Fibroblast of skin of left biceps (primary cell): Measurements from ENCODE around the gene SEC31B.
A peak's percentile ranks its signal among the peaks of the same experiment; 100 is the strongest.

Experiments used
- DNase-seq, 2 experiments: peaks; one replicate each; pipeline ENCODE4 v3.0.0-alpha.2; 2013; ENCODE audit warnings: low read depth in 2 of 2

The SEC31B gene, protein sequence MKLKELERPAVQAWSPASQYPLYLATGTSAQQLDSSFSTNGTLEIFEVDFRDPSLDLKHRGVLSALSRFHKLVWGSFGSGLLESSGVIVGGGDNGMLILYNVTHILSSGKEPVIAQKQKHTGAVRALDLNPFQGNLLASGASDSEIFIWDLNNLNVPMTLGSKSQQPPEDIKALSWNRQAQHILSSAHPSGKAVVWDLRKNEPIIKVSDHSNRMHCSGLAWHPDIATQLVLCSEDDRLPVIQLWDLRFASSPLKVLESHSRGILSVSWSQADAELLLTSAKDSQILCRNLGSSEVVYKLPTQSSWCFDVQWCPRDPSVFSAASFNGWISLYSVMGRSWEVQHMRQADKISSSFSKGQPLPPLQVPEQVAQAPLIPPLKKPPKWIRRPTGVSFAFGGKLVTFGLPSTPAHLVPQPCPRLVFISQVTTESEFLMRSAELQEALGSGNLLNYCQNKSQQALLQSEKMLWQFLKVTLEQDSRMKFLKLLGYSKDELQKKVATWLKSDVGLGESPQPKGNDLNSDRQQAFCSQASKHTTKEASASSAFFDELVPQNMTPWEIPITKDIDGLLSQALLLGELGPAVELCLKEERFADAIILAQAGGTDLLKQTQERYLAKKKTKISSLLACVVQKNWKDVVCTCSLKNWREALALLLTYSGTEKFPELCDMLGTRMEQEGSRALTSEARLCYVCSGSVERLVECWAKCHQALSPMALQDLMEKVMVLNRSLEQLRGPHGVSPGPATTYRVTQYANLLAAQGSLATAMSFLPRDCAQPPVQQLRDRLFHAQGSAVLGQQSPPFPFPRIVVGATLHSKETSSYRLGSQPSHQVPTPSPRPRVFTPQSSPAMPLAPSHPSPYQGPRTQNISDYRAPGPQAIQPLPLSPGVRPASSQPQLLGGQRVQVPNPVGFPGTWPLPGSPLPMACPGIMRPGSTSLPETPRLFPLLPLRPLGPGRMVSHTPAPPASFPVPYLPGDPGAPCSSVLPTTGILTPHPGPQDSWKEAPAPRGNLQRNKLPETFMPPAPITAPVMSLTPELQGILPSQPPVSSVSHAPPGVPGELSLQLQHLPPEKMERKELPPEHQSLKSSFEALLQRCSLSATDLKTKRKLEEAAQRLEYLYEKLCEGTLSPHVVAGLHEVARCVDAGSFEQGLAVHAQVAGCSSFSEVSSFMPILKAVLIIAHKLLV

DNA sequence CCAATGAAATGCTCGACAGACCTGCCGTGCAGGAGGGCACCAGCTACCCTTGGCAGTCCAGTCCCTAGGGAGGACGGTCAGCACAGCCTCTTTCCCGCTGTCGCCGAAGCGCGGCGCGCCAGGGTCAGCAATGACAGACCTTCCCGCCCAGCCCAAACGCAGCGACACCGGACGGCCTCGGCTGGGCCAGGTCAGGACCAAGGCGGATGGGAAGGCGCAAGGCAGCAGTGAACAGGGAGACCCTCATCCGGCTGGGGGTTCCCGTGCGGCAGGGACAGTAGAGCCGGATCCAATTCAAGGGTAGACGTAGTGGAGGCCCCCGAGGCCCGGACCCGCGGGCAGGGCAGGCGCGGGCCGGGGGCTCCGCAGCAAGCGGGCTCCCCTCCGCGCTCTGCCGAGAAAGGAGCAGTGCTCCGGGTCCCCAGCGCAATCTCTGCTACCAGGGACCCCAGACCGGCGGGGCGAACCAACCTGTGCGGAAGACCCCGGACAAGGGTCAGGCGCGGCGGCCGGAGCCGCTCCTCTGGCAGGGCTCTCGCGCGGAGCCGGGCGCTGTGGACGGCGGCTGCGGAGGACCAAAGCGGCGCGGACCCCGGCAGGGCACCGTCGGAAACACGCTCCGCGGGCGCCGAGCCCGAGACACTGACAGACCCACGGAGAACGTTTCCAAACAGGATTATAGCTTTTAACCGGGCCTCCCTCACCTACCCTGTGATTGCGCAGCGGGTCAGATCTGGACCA is at the start of gene SEC31B:
Gene SEC31B (minus strand): TSS at position 551 of the 741 bp plus-strand sequence. CDS start 2,909 bp downstream, outside the sequence.
- DNase-seq, result no peak

DNA sequence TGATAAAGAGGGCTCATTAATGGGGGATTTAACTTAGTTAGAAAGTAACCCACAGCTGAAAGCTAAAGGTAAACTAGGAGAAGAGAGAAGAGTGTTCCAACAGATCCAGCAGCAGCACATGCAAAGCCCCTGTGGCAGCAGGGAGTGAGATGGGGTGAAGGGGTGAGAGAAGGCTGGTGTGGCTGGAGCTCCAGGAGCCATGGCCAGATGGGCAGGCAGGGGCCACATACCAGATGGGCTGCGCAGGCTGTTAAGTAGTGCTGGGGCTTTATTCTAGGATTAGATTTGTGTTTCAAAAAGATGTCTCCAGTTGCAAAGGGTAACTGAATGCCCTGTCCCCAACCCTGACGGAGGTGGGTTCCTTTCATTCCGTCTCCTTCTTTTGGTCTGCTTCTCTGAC is 49.3 kb upstream of the SEC31B start:
- DNase-seq, result no peak

DNA sequence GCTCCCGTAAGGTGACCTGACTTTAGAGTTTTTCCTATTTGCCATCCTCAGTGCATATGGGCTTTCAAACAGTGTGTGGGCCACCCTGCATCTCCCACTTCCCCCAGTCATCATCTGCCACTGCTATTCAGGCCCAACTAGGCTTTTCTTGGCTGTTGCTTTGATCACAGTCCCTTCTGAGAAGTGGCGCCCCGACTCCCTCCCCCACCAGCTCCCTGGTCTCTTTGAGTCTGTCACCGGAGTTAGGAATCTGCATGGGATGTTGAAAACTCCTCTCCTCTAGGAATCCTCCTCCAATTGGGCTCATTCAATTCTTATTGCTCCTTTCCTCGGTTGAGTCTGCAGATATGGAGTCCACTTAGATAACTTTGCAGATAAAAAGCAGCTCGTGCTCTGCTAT is 48.2 kb upstream of the SEC31B start:
- no peak for DNase-seq

DNA sequence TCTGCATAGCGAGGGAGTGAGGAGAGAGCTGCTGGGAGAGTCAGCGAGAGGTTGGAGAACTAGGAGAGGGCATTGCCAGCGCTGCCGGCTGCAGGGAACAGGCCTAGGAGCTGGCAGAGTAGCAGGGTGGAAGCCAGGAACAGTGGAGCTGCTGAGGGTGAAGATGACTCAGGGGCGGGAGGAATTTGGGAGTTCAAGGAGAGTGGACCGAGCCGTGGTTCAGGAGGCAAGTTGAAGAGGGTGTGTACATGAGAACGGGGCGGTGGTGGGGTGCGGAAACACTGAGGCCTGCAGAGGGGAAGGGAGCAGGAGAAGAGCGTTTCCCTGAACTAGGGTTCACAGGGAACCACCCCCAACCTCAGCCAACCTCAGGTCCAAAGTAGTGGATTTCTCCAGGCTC is 47.6 kb upstream of the SEC31B start:
- DNase-seq, result no peak

DNA sequence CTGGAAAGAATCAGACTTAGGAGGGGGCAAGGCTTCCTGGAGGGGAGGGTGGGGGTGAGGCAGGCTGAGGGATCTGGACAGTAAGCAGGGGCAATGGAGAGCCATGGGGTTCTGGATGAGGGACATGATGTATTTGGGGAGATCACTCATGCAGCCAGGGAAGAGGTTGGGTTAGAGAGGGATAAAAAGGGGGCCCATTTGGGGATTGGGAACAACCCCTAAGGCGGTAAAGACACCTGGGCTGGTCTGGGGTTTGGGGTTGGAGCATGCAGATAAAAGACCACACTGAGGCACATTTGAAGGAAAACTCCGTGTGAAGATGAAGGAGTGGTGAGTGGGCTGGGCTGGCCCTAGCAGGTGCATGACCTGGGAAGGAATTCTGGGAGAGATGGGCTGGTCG is 46.9 kb upstream of the SEC31B start:
- no peak for DNase-seq

DNA sequence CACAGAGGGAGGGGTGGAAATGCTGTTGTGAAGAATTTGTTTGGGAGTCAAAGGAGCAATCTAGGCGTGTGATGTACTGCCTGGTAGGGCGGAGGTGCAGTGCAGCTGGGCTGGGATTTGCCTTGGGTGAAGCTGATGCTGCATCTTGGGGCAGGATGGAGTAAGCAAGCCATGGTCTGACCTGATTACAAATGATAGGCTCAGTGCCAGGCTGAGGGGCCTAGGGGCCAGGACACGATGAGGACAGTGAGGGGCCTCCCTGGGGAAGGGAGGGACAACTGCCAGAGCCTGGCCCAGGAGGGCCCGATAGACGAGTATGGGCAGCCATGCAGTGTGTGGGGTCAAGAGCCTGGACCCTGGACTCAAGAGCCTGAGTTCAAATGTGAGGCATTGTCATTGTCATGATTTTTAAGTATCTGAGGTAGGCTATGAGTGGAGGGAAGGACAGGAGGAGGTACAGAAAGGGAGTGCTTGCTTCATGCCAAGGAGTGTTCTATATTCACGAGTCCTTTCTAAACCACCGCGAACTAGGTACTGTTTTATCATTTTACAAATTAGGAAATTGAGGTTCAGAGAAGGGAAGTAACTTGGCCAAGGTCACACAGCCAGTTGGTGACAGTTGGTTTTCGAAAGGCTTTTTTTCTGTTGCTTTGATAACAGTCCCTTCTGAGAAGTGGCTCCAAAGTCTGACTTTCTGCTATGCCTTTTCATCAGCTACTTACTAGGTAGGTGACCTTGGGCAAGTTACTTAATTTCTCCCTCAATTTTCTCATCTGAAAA is 45.7 kb upstream of the SEC31B start:
- no peak for DNase-seq

DNA sequence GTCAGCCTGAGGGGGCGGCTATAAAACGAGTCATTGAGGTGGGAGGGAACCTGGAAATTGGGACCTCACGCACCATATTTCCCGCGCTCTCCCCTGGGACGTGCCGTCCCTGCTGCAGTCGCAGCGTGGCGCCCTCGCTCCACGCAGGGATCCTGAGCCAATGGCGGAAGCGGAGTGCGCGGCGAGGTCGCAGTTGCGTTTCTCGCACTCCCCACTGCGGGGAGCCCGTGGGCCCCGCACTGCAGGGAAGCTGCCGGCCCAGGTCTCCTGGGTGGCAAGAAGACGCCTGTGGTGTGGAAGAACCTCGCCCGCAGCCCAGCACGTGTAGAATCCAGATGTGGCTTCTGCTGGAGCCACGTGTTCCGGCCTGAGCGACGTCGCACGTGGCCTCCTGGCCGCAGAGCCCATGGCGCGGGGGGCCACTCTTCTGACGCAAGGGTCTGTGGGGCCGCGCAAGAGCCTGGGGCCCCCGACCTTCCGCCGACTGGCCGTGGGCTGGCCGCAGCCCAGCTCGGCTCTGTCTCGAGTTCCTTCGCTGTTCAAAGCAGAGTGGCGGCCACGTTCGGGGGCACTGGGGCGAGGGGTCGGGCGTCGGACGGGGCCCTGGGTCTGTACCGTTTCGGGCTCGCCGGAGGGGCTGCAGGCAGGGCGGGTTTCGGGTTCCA is 42.5 kb upstream of the SEC31B start:
- DNase-seq, result peak; percentile 31 to 35

DNA sequence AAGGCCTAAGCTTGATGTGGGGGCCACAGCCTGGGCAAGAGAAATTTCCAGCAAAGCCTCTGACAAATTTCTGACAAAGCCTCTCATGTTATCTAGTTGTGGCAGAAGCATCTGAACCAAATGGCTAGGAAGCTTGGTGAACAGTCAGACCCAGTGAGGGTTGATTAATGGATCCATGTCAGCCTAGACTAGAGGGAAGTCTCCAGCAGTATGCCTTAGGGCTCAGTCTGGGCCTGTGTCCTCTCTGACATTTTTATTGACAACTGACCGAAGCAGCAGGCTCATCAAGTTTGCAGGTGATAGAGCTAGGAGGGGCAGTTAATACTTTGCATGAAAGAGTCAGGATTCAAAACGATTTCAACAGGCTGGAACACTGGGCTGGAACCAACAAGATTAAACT is 41.3 kb upstream of the SEC31B start:
- DNase-seq, result no peak

DNA sequence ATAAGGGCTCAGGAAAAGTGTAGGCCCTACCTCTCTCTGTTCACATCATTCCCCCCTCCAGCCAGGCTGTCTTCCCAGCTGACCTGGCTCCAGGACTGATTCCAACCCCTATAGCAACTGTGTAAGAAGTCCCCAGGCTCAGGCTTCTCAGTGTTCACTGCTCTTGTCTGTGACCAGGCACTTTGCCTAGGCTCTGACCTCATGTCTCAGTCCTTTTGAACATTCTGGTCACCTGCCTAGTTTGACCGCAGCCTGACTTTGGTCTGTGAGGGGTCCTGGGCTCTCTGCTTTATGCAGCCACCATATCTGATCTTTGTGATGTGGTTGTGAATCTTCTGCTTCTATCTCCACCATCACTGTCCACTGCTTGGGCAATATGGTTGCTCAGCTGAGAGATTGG is 40.6 kb upstream of the SEC31B start:
- no peak for DNase-seq

DNA sequence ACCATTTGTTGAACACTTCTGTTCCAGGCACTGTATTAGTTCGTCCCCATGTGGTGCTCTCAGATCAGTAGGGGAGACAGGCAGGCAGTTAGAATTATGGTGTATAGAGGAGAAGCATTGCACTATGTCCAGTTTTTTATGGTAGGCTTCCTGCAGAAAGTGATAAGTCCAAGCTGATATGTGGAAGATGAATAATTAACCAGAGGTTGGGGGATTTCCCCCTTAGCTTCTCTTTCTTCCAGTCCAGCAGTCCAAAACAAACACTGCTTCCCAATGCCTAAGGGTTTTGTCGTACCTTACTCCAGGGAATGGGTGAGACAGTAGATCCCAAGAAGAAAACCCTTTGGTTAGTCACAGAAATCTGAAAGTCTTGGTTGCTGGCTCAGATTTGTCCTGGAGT is 35.2 kb upstream of the SEC31B start:
- DNase-seq, result no peak

DNA sequence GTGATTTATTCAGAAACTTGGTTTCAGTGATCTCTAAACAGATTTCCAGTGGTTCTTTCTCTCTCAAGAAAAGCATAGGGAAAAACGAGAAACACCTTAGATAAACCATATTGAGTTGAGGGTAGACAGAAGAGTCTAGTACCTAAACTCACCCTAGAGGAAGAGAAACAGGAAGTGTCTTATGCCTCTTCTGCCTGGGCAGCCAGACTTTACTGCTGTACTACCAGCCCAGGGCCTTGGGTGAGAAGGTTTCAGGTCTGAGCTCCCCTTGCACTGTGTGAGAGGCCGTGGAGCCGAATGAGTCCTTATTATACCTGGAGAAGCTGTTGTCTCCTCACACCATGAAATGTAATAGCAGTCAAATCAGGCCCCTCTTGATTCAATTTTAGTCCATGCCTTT is 34.3 kb upstream of the SEC31B start:
- no peak for DNase-seq

DNA sequence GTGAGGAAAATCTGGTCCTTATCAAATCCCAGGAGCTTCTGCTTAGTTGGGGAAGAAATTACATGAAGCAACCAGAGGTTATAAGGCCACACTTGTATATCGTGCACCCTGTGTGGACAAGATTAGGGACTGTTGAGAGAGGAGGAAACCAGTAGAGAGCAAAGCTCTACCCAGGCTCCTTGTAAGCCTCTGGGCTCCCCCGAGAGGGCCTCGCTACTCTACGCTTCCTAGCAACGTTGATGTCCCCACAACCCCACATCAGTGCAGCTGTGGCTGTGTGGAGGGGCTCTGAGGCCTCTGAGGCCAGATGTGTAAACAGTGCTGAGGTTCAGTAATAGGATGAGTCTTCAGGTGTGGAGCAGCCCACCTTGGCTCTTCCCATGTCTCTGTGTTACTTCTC is 32.1 kb upstream of the SEC31B start:
- DNase-seq, result no peak

DNA sequence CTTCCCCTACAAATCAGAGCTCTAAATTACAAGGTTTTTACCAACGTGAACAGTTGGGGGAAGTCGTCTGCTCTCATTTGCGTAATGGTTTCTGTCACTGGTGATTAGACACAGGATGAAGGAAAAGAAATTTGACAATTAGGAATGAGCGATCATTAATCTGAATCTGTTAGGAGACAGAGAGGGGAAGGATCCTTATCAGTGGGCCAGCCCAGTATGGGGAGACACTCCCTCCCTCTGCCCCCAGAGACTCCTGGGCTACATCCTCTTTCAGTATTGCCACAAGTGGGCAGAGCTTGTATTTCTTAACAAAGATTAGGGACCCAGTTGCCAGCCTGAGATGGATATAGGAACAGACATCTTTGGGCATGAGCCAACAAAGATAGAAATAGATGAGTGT is 31.5 kb upstream of the SEC31B start:
- DNase-seq, result no peak

DNA sequence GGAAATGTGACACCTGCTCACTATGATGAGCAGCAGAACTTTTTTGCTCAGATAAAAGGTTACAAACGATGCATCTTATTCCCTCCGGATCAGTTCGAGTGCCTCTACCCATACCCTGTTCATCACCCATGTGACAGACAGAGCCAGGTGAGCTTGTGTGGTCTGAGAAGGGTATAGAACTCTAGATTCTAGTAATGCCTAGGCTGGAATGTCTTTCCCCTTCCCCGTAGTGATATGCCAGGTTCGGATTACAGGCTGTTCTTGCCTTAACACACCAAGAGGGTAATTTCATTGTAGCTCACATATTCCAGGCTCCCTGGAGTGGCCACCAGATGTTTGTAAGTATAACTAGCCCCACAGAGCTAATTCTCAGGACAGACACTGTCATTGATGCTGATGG is 25.3 kb upstream of the SEC31B start:
- no peak for DNase-seq

DNA sequence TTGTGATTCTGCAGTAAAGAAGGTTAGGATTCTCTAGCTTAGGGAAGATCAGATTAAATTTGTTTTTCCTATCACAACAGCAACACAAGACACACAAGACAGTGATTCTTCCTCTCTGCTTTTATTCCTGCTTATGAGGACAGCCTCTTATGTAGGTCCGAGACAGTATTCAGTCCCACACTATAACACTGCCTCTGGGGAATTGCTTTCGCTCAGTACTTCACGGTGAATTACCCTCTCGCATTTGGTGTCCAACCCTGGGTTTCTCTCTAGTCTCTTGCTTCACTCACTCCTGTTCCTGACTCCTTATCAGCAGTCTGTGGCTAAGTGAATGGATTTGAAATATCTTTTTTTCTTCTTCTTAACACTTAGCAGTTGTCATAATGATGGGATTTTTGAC is 17.8 kb upstream of the SEC31B start:
- DNase-seq, result no peak

DNA sequence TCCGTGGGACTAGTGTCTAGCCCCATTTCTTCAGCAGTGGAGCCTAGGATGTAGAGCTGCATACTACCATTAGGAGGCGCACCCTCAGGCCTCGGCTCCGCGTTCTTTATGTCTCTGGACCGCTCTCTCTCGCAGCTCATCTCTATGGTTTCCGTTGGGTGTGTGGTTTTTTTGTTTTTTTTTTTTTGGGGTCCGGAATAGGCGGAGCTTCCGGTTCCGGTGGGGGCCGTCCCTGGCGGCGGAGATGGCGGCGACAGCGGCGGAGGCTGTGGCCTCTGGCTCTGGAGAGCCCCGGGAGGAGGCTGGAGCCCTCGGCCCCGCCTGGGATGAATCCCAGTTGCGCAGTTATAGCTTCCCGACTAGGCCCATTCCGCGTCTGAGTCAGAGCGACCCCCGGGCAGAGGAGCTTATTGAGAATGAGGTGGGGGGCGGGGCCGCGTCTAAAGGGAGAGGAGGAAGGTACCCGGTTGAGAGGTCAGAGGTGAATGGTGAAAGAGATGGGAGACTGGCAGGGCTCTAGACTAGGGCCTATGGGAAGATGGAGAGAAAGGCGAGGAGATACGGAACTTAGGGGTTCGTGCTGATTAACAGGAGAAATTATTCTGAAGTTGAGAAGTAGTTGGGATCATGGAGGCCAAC is 16.2 kb upstream of the SEC31B start, which contains the start of gene HIF1AN:
Gene HIF1AN (plus strand): TSS at position 229 of the 639 bp plus-strand sequence. CDS start 16 bp downstream, at position 245.
- DNase-seq, result peak; percentile 89 to 91

DNA sequence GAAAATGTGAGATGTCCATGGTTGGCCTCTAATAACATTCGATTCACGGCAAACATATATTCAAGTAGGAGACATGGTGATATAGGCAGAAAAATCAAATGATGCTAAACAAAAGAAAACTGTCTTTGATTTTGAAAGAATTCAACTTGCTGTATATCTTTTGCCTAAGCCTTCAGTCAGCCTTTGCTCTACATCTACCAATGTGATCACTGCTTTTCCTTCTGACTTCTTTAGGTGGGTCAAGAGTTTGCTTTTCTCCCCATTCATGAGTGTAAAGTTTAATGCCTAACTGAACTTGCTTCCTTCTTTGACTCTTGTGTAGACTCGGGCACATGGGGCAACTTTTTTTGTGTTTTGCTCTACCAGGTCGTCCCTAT is 15.7 kb upstream of the SEC31B start:
- DNase-seq, result no peak

DNA sequence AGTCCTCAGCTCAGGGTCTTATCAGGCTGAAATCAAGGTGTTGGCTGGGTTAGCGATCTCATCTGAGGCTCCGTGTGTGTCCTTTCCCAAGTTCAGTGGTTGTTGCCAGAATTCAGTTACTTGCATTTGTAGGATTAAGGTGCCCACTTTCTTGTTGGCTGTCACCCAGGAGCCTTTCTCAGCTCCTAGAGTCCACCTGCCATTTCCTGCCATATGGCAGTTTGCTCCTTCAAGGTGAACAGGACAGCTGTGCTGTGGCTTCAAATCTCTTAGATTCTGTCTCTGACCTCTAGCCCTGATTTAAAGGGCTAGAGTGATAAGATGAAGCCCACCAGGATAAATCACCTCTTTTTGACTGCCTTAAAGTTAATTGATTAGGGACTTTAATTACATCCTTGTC is 15.1 kb upstream of the SEC31B start:
- DNase-seq, result no peak

DNA sequence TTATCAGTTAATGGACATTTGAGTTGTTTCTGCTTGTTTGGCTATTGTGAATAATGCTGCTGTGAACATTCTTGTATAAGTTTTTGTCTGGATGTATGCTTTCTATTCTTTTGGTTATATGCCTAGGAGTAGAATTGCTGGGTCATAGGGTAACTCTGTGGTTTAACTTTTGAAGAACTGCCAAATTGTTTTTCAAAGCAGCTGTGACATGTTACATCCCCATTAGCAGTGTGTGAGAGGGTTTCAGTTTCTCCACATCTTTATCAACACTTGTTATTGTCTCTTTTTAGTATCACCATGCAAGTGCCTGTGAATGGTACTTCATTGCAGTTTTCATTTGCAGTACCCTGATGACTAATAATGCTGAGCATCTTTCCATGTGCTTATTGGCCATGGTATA is 12.1 kb upstream of the SEC31B start:
- DNase-seq, result no peak
